Measurements from ENCODE around the gene LPAR2. TPM values are rescaled to one million over a fixed set of nuclear protein-coding genes. Genes with fewer than 3 reads are reported as not detected.

The LPAR2 gene
- total RNA-seq, 4 donors from 2014 or later, result 27.4 to 36.2 (median 32.6) TPM

DNA sequence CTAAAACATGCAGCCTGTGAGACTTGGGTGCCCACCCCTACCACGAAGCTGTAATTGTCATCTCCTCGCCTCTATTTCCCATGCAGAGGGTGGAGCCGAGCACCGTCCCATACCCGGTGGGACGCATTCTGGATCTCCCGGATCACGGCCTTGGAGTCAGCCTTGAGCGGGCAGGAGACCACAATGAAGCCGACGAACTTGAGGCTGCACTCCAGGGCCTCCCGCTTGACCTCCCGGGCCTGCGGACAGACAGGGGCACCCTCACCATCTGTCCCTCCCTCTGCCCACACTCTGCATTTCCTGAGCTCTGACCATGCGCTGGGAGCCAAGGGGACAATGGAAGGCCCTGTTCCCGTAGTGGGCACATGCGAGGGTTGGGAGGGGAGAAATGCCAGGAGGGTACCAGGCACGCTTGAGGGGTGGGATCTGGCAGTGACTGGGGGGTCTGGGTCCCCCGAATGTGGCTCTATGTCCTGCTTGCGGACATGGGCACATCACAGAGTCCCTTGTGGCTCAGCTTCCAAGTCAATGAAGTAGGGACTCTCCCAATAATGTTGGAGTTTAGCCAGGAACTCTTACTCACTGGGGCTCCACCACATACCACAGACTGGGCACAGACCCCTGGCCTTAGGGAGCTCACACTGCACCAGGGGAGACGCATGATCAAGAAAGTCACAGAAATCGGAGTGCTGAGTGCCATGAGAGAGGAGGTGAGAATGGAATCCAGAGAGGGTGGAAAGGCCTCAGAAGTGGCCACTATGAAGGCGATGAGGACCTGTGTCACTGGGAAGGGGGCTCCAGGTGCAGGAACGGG is 24.7 kb upstream of the LPAR2 start:
- H3K36me3 ChIP-seq, result peaks cover 92% of the 10 kb centered on the region
- no peak overlapping the region for H3K4me3 ChIP-seq
- no peaks in the 10 kb centered on the region for H3K4me1 ChIP-seq
- H3K27me3 ChIP-seq, result no peaks in the 10 kb centered on the region
- no peak for TF ChIP-seq POLR2A (IDR thresholded peaks at IDR 0.05)
- no peak for TF ChIP-seq POLR2AphosphoS5 (IDR thresholded peaks at IDR 0.05)
- no peaks in the 10 kb centered on the region for H3K9me3 ChIP-seq
- H3K27ac ChIP-seq, result no peak overlapping the region
- DNase-seq (ENCODE audit: low spot score in 2 of 2), result peak in 1 of 2 donors; percentile 60
- 90% methylated on average over 21 of the region's 24 CpGs for WGBS

DNA sequence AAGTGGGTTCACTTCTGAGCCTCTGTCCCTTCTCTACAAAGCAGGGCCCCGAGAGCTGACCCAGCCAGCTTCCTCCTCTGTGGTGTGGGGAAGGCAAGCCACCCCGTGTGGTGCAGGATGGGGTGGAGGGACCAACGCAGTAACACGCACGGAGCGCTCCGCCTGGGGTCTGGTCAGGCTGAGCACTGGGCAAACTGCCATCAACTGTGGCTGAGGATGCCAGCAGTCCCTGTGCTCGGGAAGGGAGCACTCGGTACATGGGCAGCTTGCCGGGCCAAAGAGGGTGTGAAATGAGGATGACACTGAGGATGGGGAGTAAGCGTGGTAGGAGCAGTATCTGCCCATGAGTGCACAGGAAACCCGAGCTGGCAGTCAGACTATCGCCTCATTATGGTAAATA is 23.1 kb upstream of the LPAR2 start:
- WGBS, result 74% methylated on average over 9 of the region's 13 CpGs
- Histone ChIP-seq H3K4me3 (no peak overlapping the region), H3K9me3 (no peaks in the 10 kb centered on the region), H3K36me3 (peaks cover 92% of the 10 kb centered on the region), H3K27ac (no peak overlapping the region), H3K4me1 (no peaks in the 10 kb centered on the region), H3K27me3 (no peaks in the 10 kb centered on the region)
- TF ChIP-seq EP300 (IDR thresholded peaks at IDR 0.05) (no peak), POLR2A (IDR thresholded peaks at IDR 0.05) (no peak), POLR2AphosphoS5 (IDR thresholded peaks at IDR 0.05) (no peak)
- TF ChIP-seq, protein P1, sequence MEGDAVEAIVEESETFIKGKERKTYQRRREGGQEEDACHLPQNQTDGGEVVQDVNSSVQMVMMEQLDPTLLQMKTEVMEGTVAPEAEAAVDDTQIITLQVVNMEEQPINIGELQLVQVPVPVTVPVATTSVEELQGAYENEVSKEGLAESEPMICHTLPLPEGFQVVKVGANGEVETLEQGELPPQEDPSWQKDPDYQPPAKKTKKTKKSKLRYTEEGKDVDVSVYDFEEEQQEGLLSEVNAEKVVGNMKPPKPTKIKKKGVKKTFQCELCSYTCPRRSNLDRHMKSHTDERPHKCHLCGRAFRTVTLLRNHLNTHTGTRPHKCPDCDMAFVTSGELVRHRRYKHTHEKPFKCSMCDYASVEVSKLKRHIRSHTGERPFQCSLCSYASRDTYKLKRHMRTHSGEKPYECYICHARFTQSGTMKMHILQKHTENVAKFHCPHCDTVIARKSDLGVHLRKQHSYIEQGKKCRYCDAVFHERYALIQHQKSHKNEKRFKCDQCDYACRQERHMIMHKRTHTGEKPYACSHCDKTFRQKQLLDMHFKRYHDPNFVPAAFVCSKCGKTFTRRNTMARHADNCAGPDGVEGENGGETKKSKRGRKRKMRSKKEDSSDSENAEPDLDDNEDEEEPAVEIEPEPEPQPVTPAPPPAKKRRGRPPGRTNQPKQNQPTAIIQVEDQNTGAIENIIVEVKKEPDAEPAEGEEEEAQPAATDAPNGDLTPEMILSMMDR (IDR thresholded peaks at IDR 0.05), result no peak
- no peak for DNase-seq (ENCODE audit: low spot score in 2 of 2)

GRCh38 chr19:19650331-19650730 is 22.3 kb upstream of the LPAR2 start:
- H3K36me3 ChIP-seq, result peaks cover 92% of the 10 kb centered on the region
- no peak overlapping the region for H3K27ac ChIP-seq
- H3K9me3 ChIP-seq, result no peaks in the 10 kb centered on the region
- DNase-seq (ENCODE audit: low spot score in 2 of 2), result no peak
- H3K27me3 ChIP-seq, result no peaks in the 10 kb centered on the region
- no peaks in the 10 kb centered on the region for H3K4me1 ChIP-seq
- H3K4me3 ChIP-seq, result no peak overlapping the region
- no peak for TF ChIP-seq POLR2A (IDR thresholded peaks at IDR 0.05)
- TF ChIP-seq, protein P1 (IDR thresholded peaks at IDR 0.05), result no peak
- TF ChIP-seq POLR2AphosphoS5 (IDR thresholded peaks at IDR 0.05), result no peak
- no peak for TF ChIP-seq EP300 (IDR thresholded peaks at IDR 0.05)
- 98% methylated on average over 9 of the region's 9 CpGs for WGBS

DNA sequence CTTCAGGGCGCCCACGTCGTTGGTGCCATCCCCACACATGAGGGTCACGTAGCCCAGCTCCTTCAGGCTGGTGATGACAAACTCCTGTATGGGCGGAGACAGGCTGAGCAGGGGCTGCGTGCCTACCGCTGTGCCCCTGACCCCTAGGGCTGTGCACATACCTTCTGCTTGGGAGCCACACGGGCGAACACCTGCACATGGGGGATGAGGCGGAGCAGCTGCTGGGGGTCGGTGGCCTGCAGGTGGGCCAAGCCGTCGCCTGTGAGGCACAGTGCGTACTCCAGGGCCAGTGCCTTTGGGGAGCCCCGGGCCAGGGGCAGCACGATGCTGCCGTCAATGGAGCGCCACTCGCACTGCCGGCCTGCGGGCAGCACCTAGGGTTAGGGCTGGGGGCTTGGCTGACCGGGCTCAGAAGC is 21.6 kb upstream of the LPAR2 start:
- no peak overlapping the region for H3K4me3 ChIP-seq
- H3K27me3 ChIP-seq, result no peaks in the 10 kb centered on the region
- no peak overlapping the region for H3K27ac ChIP-seq
- no peaks in the 10 kb centered on the region for H3K9me3 ChIP-seq
- TF ChIP-seq EP300 (IDR thresholded peaks at IDR 0.05) (no peak), POLR2A (IDR thresholded peaks at IDR 0.05) (no peak), POLR2AphosphoS5 (IDR thresholded peaks at IDR 0.05) (no peak)
- TF ChIP-seq, protein P1 (IDR thresholded peaks at IDR 0.05), result no peak
- H3K4me1 ChIP-seq, result no peaks in the 10 kb centered on the region
- H3K36me3 ChIP-seq, result peaks cover 90% of the 10 kb centered on the region
- whole genome bisulfite sequencing, result 96% methylated on average over 15 of the region's 22 CpGs
- DNase-seq (ENCODE audit: low spot score in 2 of 2), result peak in 1 of 2 donors; percentile 52

GRCh38 chr19:19649155-19649554 is 21.1 kb upstream of the LPAR2 start:
- Histone ChIP-seq H3K4me1 (peaks cover under 1% of the 10 kb centered on the region), H3K9me3 (no peaks in the 10 kb centered on the region), H3K36me3 (peaks cover 89% of the 10 kb centered on the region), H3K27me3 (no peaks in the 10 kb centered on the region), H3K4me3 (no peak overlapping the region), H3K27ac (no peak overlapping the region)
- no peak for DNase-seq (ENCODE audit: low spot score in 2 of 2)
- TF ChIP-seq POLR2A (IDR thresholded peaks at IDR 0.05), result no peak
- 92% methylated on average over 6 of the region's 6 CpGs for WGBS

DNA sequence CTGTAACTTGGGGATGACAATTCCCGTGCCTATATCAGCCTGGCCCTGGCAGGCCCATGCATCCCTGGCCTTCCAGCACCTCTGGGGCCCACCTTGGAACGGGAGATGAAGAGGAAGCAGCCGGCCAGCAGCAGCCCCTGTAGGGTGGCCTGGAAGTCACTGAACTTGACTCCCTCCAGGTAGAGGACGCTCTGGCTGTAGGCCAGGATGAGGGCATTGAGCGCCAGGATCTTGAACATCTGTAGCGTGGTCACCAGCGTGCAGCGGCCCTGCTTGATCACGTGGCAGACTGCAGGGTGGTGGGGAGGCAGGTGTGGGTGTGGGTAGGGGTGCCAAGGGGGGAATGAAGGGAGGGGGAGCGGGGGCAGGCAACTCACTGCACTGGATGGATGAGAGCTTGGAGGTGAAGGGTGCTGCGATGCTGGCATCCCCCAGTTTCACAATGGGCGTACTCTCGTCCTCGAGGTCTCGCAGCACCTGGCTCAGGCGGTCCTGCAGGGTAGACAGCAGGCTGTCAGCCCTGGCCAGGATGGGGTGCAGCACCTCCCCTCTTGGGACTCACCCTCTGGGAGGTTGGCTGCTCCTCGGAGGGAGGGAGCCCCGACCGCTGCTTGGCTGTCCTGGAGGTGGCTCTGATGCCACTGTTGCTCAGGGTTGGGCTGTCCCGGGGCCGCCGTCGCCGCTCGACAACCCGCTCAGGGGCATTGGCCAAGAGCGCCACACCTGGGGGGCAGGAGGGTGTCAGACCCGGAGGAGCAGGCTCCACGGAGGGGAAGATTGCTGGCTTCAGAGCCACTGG is 19.2 kb upstream of the LPAR2 start:
- TF ChIP-seq, protein P1 (IDR thresholded peaks at IDR 0.05), result no peak
- TF ChIP-seq POLR2A (IDR thresholded peaks at IDR 0.05), result no peak
- TF ChIP-seq EP300 (IDR thresholded peaks at IDR 0.05), result no peak
- TF ChIP-seq POLR2AphosphoS5 (IDR thresholded peaks at IDR 0.05), result no peak
- DNase-seq (ENCODE audit: low spot score in 2 of 2), result peak in 1 of 2 donors; percentile 59
- Histone ChIP-seq H3K4me1 (peaks cover 14% of the 10 kb centered on the region), H3K27ac (no peak overlapping the region), H3K36me3 (peaks cover 70% of the 10 kb centered on the region), H3K27me3 (no peaks in the 10 kb centered on the region), H3K9me3 (no peaks in the 10 kb centered on the region), H3K4me3 (no peak overlapping the region)
- WGBS, result 89% methylated on average over 15 of the region's 29 CpGs

All from suprapubic skin (tissue), 4 donors.